HCT116 (cell line): Measurements from ENCODE around the gene RTN4. TPM values are rescaled to one million over a fixed set of nuclear protein-coding genes. Genes with fewer than 3 reads are reported as not detected.

Experiments used
- ATAC-seq: fragments of 200-7000 bp; cut with Tn5 transposase; 2 replicates; pipeline ENCODE4 v1.9.1; 2020; ENCODE audit warnings: mild to moderate bottlenecking, moderate library complexity
- BruUV-seq: library from RNA; stranded (reverse); fragments of 400-500 nt; replicated peaks from 2 replicates; lab custom pipeline; 2021; lab: Mats Ljungman, UMichigan
- CTCF ChIA-PET: fragments of 300-600 bp; sonication (Branson Sonifier 250); formaldehyde crosslinking; loops from one replicate; lab custom pipeline; 2021; ENCODE audit warnings: antibody characterized with exemption; lab: Charles Lee
- POLR2A ChIA-PET: fragments of 300-600, 350-600 bp; sonication (Branson Sonifier 250); formaldehyde crosslinking; loops from one replicate; lab custom pipeline; 2021; ENCODE audit warnings: antibody characterized with exemption; lab: Charles Lee
- RAD21 ChIA-PET, 2 experiments: fragments of 300-600 bp; sonication (Branson Sonifier 250); formaldehyde crosslinking; loops; one replicate each; lab custom pipeline; 2023; ENCODE audit warnings: low total read pairs in 2 of 2; ENCODE audit not compliant: uncharacterized antibody in 2 of 2, unreplicated experiment in 2 of 2, low non-redundant PET in 1 of 2; lab: Charles Lee
- DNase-seq: peaks from one replicate; pipeline ENCODE4 v3.0.0-alpha.2; 2010; ENCODE audit warnings: low read depth, low spot score
- H2AFZ ChIP-seq: fragments of 200-600 bp; shearing (Covaris generic), sonication (generic); 2 replicates; pipeline ENCODE4 v1.6.1; 2017; ENCODE audit warnings: low read depth, mixed run types, mixed read lengths, antibody characterized with exemption, low read length; ENCODE audit not compliant: poor library complexity, severe bottlenecking
- H3K27ac ChIP-seq: 2 replicates; pipeline ENCODE4 v1.5.1; 2012; ENCODE audit warnings: low read depth, low read length
- H3K27me3 ChIP-seq: fragments of 200-600 bp; sonication (generic); 2 replicates; pipeline ENCODE4 v1.6.1; 2016; ENCODE audit warnings: mixed run types, low read length, mixed read lengths; ENCODE audit not compliant: insufficient read depth
- H3K36me3 ChIP-seq, 2 experiments: fragments of 200-500 bp in 1 of 2; fragments of 200-600 bp in 1 of 2; sonication (Bioruptor generic) in 1 of 2; sonication (generic) in 1 of 2; 2 replicates each; pipeline versions ENCODE4 v1.5.1 to v1.6.1; 2014 to 2016; ENCODE audit warnings: low read length in 2 of 2, inconsistent platforms in 1 of 2, mixed read lengths in 1 of 2, mixed run types in 1 of 2; ENCODE audit not compliant: insufficient read depth in 2 of 2, control insufficient read depth in 1 of 2
- H3K4me1 ChIP-seq, 2 experiments: fragments of 200-600 bp in 1 of 2; sonication (generic) in 1 of 2; 2 replicates each; pipeline versions ENCODE4 v1.5.1 to v1.6.1; 2012 to 2017; ENCODE audit warnings: low read length in 2 of 2, inconsistent platforms in 1 of 2, mild to moderate bottlenecking in 1 of 2, mixed read lengths in 1 of 2, mixed run types in 1 of 2, moderate library complexity in 1 of 2; ENCODE audit not compliant: insufficient read depth in 2 of 2, control insufficient read depth in 1 of 2
- H3K4me2 ChIP-seq: fragments of 200-600 bp; sonication (generic); 2 replicates; pipeline ENCODE4 v1.6.1; 2017; ENCODE audit warnings: mixed run types, low read length, mixed read lengths
- H3K4me3 ChIP-seq, 2 experiments: fragments of 200-600 bp in 1 of 2; sonication (generic) in 1 of 2; replicated peaks in 1 of 2; 2 replicates each; pipeline ENCODE4 v1.5.1; 2011 to 2016; ENCODE audit warnings: low read length in 2 of 2, control low read depth in 1 of 2, low read depth in 1 of 2, mild to moderate bottlenecking in 1 of 2, mixed read lengths in 1 of 2, mixed run types in 1 of 2
- H3K79me2 ChIP-seq: fragments of 200-600 bp; sonication (generic); 2 replicates; pipeline ENCODE4 v1.6.1; 2017; ENCODE audit warnings: mild to moderate bottlenecking, mixed run types, low read length, moderate library complexity, mixed read lengths; ENCODE audit not compliant: insufficient read depth
- H3K9ac ChIP-seq: fragments of 200-600 bp; sonication (generic); 2 replicates; pipeline ENCODE4 v1.6.1; 2016; ENCODE audit warnings: low read length, mixed read lengths
- H3K9me2 ChIP-seq: fragments of 200-600 bp; sonication (generic), shearing (Covaris generic); 2 replicates; pipeline ENCODE4 v1.6.1; 2017; ENCODE audit warnings: mixed run types, mild to moderate bottlenecking, moderate library complexity; ENCODE audit not compliant: insufficient read depth
- H3K9me3 ChIP-seq, 2 experiments: fragments of 200-500 bp in 1 of 2; fragments of 200-600 bp in 1 of 2; sonication (Bioruptor generic) in 1 of 2; sonication (generic) in 1 of 2; 2 replicates each; pipeline ENCODE4 v1.6.1; 2014 to 2017; ENCODE audit warnings: low read length in 2 of 2, mixed read lengths in 2 of 2, inconsistent platforms in 1 of 2, low read depth in 1 of 2, mild to moderate bottlenecking in 1 of 2, mixed run types in 1 of 2, moderate library complexity in 1 of 2; ENCODE audit not compliant: control insufficient read depth in 1 of 2, insufficient read depth in 1 of 2
- H4K20me1 ChIP-seq: fragments of 200-600 bp; sonication (generic), shearing (Covaris generic); 2 replicates; pipeline ENCODE4 v1.6.1; 2017; ENCODE audit warnings: mixed run types, mild to moderate bottlenecking, moderate library complexity; ENCODE audit not compliant: insufficient read depth
- CEBPB ChIP-seq: IDR thresholded peaks from 2 replicates; pipeline ENCODE4 v1.6.1; 2012; ENCODE audit warnings: low read depth
- EGR1 ChIP-seq: IDR thresholded peaks from 2 replicates; pipeline ENCODE4 v1.6.1; 2012; ENCODE audit warnings: low read depth
- ELF1 ChIP-seq: IDR thresholded peaks from 2 replicates; pipeline ENCODE4 v1.6.1; 2012; ENCODE audit warnings: low read depth, borderline replicate concordance
- EZH2phosphoT487 ChIP-seq: fragments of 200-600 bp; IDR thresholded peaks from 2 replicates; pipeline ENCODE4 v1.6.1; 2018; ENCODE audit warnings: antibody characterized with exemption, borderline replicate concordance
- POLR2AphosphoS5 ChIP-seq: IDR thresholded peaks from 2 replicates; pipeline ENCODE4 v1.6.1; 2011; ENCODE audit warnings: mild to moderate bottlenecking, low read depth, low read length, moderate library complexity
- SIN3A ChIP-seq: IDR thresholded peaks from 2 replicates; pipeline ENCODE4 v1.6.1; 2012; ENCODE audit warnings: low read depth
- SP1 ChIP-seq: IDR thresholded peaks from 2 replicates; pipeline ENCODE4 v1.6.1; 2012; ENCODE audit warnings: low read depth
- intact Hi-C: fragments of 100-400 bp; cut with micrococcal nuclease; formaldehyde crosslinking; loops from 2 replicates; pipeline ENCODE4 v1.10.0; 2022
- total RNA-seq: library from RNA; stranded (reverse); gene quantifications from one replicate; pipeline ENCODE4 v1.2.1, GENCODE V29; 2021; ENCODE audit not compliant: unreplicated experiment
- TF ChIP-seq, protein P1 (sequence below): IDR thresholded peaks from 2 replicates; pipeline ENCODE4 v1.6.1; 2012; ENCODE audit warnings: low read depth
- TF ChIP-seq, protein P2 (sequence below): IDR thresholded peaks from 2 replicates; pipeline ENCODE4 v1.6.1; 2012

The RTN4 gene
- total RNA-seq, 1 experiment from 2014 or later = 221 TPM

DNA sequence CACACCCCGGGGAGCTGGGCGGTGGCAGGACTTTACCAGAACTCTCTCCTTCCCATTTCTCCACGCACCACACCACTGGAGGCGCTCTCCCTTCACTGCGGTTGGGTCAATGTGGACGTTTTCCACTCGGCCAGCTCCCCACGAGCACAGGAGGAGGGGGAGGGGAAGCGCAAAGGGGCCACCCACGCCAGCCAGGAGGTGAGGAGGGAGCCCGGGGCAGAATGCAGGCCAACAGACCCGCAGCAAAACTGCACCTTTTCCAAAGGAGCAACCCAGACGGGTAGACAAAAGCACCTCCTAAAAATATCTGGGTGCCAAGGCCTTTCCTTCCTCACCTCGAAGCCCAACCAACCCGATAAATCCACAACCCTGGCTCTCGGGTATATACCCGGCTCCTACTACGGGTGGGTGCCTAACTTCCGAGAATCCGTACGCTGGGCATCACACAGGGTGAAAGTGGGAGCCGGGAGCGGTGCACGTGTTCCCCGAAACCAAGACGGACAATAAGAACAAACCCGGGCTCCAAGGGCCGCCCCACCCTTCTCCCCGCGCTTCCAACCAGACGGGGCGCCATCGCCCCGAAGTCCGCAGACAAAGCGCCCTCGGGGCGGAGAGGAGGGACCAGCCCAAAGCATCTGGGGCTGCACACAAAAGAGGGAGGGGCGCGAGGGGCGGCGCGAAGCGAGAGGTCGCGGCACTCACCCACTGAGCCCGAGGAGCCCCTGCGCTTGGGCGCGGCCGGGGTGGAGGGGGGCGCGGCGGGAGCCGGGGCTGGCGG, 1.0 kb downstream of the RTN4 start (continued):
- TF ChIP-seq, protein P1, sequence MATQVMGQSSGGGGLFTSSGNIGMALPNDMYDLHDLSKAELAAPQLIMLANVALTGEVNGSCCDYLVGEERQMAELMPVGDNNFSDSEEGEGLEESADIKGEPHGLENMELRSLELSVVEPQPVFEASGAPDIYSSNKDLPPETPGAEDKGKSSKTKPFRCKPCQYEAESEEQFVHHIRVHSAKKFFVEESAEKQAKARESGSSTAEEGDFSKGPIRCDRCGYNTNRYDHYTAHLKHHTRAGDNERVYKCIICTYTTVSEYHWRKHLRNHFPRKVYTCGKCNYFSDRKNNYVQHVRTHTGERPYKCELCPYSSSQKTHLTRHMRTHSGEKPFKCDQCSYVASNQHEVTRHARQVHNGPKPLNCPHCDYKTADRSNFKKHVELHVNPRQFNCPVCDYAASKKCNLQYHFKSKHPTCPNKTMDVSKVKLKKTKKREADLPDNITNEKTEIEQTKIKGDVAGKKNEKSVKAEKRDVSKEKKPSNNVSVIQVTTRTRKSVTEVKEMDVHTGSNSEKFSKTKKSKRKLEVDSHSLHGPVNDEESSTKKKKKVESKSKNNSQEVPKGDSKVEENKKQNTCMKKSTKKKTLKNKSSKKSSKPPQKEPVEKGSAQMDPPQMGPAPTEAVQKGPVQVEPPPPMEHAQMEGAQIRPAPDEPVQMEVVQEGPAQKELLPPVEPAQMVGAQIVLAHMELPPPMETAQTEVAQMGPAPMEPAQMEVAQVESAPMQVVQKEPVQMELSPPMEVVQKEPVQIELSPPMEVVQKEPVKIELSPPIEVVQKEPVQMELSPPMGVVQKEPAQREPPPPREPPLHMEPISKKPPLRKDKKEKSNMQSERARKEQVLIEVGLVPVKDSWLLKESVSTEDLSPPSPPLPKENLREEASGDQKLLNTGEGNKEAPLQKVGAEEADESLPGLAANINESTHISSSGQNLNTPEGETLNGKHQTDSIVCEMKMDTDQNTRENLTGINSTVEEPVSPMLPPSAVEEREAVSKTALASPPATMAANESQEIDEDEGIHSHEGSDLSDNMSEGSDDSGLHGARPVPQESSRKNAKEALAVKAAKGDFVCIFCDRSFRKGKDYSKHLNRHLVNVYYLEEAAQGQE = no peak

DNA sequence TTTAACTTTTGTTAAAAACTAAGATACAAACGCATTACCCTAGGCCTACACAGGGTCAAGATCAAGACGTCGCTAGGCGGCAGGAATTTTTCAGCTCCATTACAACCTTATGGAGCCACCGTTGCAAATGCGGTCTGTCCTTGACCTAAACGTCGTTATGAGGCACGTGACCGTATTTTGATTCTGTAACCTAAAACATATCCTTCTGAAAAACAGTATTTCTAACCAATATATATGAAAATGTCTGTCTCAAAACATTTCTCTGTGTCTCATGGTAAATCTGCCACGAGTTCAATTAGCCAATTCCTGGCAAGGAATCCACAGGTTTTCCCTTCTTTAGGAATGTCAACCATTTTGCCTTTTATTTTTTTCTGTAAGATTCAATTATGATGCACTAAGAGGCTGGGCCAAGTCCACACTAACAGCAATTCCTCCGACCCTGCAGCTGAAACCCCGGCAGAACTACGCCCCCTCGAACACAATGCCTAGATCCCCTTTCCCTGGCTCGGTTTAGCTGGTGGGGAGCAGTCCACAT, 1.7 kb downstream of the RTN4 start:
- Histone ChIP-seq H3K9me2 (no peaks in the 10 kb centered on the region), H2AFZ (no peak overlapping the region), H3K27ac (peak overlapping the region; percentile 90), H3K79me2 (peaks cover 74% of the 10 kb centered on the region), H3K4me2 (peak overlapping the region; percentile 82), H3K9ac (peak overlapping the region; percentile 97), H3K27me3 (no peaks in the 10 kb centered on the region), H3K36me3 (peaks cover 0 to 10% of the 10 kb centered on the region in 2 experiments; a peak in 1 of 4 replicates), H4K20me1 (peaks cover 33% of the 10 kb centered on the region), H3K9me3 (no peaks in the 10 kb centered on the region), H3K4me3 (peak overlapping the region; percentile 90 to 93), H3K4me1 (peaks cover 33 to 68% of the 10 kb centered on the region in 2 experiments)
- ChIA-PET CTCF (interaction anchor here (0.9 to 1.6 kb wide), 9 partner anchors 8 to 149 kb away, joined by 3 to 7 read pairs (median 5); no protein-coding TSS in a partner anchor), POLR2A (interaction anchor here (0.7 to 3.6 kb wide), 11 partner anchors 9 to 149 kb away, joined by 3 to 38 read pairs (median 3); no protein-coding TSS in a partner anchor), RAD21 (interaction anchor here in 1 of 2 experiments (1.3 to 1.9 kb wide), 2 partner anchors 117 to 149 kb away, joined by 4 to 5 read pairs; no protein-coding TSS in a partner anchor)
- intact Hi-C loops = loop anchor here (1.0 kb wide), 1 partner anchor 120 kb away; no protein-coding TSS in a partner anchor
- TSS peak; percentile 40 for BruUV-seq
- peak; percentile 27 for DNase-seq
- no peak for ATAC-seq
- TF ChIP-seq, protein P2, sequence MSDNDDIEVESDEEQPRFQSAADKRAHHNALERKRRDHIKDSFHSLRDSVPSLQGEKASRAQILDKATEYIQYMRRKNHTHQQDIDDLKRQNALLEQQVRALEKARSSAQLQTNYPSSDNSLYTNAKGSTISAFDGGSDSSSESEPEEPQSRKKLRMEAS = peak; percentile 25; the same call in 1 of the 2 replicates
- no peak for TF ChIP-seq EGR1
- peak; percentile 8; the same call in 1 of the 2 replicates for TF ChIP-seq SIN3A
- TF ChIP-seq ELF1 = no peak
- no peak for TF ChIP-seq CEBPB
- TF ChIP-seq POLR2AphosphoS5 = peak; percentile 37; the same call in 1 of the 2 replicates
- no peak for TF ChIP-seq EZH2phosphoT487
- 0 out of 2 replicates have a peak, but pooled peaks have one; percentile 1 for TF ChIP-seq SP1
- TF ChIP-seq, all 23 proteins: peak for 4
